GM21360 (cell line): ENCODE results near the gene USP48.
"Not testable (repeated sequence)": the region's sequence is repeated elsewhere in the genome, so short reads cannot be mapped to it uniquely, and the experiment has no call there.

Experiments
- ATAC-seq: cut with Tn5 transposase; IDR thresholded peaks from one replicate; pipeline ENCODE4 v1.9.1; 2021; ENCODE audit warnings: mild to moderate bottlenecking, moderate library complexity; ENCODE audit not compliant: unreplicated experiment

The USP48 gene

GRCh38 chr1:21702780-21703179, 80.2 kb downstream of the USP48 start:
- ATAC-seq, result no peak

GRCh38 chr1:21701401-21701800, 81.5 kb downstream of the USP48 start:
- ATAC-seq, result no peak

DNA sequence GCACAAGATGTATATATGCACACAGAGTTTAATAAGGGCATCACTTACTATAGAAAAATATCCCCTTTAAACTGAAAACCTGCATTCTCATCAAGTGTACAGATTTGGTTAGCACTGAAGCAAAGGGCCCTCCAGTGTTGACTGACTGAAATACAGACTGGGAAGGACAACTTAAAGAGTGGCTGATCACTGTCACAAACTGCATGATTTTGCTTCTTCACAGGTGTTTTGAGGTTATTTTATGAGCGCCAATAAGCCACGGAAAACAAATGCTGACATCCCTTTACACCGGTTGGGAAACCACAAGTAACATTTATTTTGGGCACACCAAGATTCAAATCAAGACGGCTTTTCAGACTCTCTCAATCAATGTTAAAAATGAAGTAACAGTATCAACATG, 82.9 kb downstream of the USP48 start:
- ATAC-seq, result no peak

DNA sequence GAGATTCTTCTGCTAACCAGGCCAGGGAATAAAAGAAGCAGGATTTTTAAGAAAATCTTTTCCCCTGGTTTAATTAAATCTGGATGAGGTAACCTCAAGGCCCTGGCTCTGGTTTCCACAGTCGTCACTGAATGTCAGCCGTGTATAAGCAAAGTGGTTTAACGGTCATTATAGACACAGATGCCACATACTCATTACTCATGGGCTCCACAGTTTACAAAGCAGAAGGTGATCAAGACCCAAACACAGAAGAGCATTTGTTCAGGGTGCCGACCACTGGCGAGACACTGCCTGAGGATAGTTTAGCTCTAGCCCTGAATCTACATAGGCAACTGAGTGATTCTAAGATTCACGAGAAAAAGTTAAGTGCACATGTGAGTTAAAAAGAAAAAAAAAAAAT, 86.0 kb downstream of the USP48 start:
- ATAC-seq, result no peak

- ATAC-seq, result no peak
Measured at GRCh38 chr1:21693732-21694131, 89.2 kb downstream of the USP48 start.

- no peak for ATAC-seq
Measured at GRCh38 chr1:21691739-21692138, 91.2 kb downstream of the USP48 start.

GRCh38 chr1:21689661-21690372, 93.1 kb downstream of the USP48 start:
- no peak for ATAC-seq

- ATAC-seq, result no peak
Measured at GRCh38 chr1:21687081-21687529, 95.8 kb downstream of the USP48 start.

- no peak for ATAC-seq
Measured at GRCh38 chr1:21685946-21686678, 96.8 kb downstream of the USP48 start.

- ATAC-seq, result no peak
Measured at GRCh38 chr1:21681426-21681825, 101.5 kb downstream of the USP48 start.

GRCh38 chr1:21680918-21681317, 102.0 kb downstream of the USP48 start:
- ATAC-seq, result no peak

DNA sequence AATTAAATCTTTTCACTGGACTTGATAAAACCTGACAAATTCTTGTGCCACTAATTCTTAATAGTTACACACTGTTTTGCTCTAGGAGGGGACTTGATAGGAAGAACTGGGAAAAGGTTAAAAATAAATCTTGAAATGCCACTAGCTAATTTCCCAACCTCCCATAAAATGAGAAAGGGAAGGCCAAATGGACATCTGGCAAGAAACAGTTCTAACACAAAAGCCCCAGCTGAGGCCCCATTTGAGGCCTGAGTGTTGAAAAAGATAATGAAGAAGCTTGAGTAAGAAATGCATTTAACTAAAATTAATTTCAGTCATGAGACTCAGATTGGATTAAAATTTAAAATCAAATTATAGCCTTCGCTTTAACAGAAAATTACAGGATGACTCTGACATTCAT, 102.6 kb downstream of the USP48 start:
- no peak for ATAC-seq

DNA sequence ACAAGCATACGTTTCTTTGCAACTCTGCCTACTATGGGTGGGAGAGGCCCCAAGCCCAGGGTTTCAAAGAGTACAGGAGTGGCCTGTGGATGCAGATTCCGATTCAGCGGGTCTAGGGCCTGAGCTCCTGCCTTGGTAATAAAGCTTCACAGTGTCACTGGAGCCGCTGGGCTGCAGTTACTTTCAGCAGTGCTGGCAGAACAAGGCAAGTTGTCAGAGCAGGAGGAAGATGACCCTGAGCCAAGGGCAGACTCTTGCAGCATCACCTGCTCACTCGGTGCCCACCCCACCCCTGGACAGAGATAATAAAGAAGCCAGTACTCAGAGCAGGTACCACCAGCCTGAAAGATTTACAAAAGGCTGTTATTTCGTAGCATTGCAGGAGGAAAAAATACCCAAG, 105.8 kb downstream of the USP48 start:
- ATAC-seq, result no peak

GRCh38 chr1:21674957-21675356, 108.0 kb downstream of the USP48 start:
- ATAC-seq, result no peak

GRCh38 chr1:21673853-21674252, 109.1 kb downstream of the USP48 start:
- ATAC-seq, result not testable (repeated sequence)

GRCh38 chr1:21673277-21673780, 109.6 kb downstream of the USP48 start:
- ATAC-seq, result no peak

DNA sequence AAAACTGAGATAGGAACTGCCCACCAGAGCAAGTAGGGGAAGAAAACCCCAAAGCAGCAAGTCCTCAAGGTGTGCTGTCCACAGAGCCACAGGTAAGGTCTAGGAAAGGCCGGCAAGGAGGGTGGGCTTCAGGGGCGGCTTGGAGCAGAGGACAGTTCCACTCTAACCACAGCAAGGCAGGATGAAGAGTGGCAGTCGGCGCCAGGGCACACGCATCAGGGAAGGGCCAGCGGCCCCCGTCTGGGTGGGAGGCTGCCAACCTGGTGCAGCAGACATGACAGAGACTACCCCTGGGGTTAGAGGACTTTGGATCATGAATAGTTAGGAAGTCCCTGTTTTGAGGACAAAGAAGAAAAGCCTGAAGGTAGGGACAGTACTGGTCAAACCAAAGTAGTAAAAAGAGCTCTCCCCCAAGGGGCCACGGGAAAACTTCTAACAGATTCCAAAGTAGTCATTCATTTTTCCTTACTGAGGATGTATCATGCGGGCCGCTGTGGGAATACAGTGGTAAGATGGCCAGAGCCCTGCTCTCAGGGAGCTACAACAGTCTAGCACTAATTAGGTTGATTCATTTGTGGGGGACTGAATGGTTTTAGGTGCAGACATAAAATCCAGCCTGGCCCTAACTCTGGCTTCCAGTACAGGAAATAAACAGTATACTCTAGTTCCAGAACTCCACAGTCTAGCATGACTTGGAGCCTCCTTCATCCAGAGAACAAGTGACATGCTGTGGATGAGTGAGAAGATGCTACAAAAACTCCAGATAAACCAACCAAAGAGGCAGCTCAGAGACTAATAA, 110.3 kb downstream of the USP48 start:
- ATAC-seq, result no peak

DNA sequence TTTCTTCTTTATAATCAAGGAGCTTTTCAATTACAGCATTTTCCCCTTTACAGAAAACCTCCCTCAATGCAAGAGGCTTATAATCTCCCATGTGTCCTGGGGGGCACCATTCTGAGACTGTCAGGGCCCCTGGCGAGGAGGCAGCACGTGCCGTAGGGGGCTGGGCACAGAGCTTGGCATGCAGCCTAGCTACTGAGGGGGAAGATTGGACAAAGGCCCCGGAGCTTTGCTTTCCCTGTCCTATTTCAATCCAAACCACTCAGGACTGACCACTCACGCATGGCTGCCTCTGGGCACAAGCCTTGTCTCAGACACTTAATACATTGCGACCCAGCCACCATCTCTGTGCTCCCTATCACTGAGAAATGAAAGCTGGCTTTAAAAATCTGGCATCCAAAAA, 111.0 kb downstream of the USP48 start:
- no peak for ATAC-seq

GRCh38 chr1:21670956-21671902, 111.7 kb downstream of the USP48 start:
- ATAC-seq, result no peak
